HPDE6-E6E7 (cell line): ENCODE results near the gene UCK1.
A peak's percentile ranks its signal among the peaks of the same experiment; 100 is the strongest.

ENCODE experiments used
- DNase-seq: peaks from one replicate; pipeline ENCODE4 v3.0.0; 2011; ENCODE audit warnings: missing footprints; ENCODE audit errors: extremely low spot score

The UCK1 gene

GRCh38 chr9:131530920-131531832 is at the start of gene UCK1:
Gene UCK1 (minus strand): TSS chr9:131531263. CDS start chr9:131531174, 89 bp downstream.
- DNase-seq: peak; percentile 94

DNA sequence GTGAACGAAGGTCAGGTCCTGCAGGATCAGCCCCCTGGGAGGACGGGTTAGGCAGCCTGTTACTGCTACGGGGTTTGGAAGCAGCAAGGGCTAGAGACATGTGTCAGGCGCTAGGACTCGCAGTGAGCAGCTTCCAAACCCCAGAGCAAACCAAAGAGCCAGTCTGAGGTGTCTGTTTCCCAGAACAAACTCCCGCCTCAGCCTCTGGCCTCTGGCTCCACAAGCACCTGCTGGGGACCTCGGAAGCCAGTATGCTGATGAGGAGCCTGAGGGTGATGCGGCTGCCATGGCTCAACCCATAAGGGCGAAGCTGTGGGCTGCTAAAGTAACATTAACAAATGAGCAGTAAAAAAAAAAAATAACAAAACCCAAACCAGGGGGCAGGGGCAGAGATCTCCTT is 49.3 kb upstream of the UCK1 start:
- DNase-seq: no peak

GRCh38 chr9:131579789-131580211 is 48.7 kb upstream of the UCK1 start:
- no peak for DNase-seq

DNA sequence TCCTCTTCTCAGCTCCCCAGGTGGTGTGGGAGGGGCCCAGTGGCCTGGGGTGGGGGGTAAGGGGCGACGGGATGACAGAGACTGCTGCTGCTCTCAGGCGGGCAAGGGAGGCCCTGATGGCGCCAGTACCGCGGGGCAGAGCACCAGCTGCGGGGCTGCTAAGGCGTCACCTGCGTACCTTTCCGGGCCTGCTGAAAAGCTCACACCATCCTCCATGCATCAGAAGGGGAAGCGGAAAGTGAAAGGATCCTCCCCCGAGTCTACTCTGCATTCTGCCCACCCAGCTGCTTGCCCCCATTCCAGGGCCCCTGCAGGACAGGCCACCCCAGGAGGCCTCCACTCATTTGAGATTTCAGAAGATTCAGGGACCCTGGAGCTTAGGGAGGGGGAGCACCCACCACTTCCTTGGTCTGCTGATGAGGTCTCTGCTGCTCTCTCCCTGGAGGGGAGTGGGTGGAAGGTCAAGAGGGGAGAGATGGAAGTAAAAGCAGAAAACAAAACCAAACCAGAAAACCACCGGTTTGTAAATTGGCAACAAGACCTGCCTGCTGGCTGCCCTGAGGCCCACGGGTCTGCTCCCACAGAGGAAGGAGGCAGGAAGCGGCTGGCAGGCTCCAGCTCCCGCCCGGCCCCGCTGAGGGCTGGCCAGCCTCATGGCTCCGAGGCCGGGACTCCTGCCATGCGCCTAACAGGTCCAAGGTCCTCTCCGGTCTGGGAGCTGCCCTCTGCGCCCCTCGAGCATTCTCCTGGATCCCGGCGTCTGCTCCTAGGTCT is 47.9 kb upstream of the UCK1 start:
- DNase-seq: no peak

DNA sequence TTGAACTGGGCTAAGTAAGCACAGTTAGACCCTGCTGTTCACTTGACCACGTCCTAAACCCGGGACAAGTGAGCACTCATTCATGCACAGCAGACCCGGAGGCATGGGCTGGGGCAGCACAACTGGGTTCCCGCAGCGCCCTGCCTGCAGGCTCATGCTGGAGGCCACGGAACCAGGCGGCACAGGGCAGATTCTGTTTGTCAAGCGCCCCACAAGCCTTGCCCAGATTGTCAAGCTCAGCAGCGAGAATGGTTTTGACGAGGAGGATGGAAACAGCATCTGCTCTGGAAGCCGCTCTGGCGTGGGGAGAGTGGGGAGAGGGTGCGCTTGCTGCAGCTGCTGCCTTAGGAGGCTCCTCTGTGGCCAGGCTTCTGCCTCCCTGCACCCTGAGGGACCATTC is 47.0 kb upstream of the UCK1 start:
- no peak for DNase-seq

DNA sequence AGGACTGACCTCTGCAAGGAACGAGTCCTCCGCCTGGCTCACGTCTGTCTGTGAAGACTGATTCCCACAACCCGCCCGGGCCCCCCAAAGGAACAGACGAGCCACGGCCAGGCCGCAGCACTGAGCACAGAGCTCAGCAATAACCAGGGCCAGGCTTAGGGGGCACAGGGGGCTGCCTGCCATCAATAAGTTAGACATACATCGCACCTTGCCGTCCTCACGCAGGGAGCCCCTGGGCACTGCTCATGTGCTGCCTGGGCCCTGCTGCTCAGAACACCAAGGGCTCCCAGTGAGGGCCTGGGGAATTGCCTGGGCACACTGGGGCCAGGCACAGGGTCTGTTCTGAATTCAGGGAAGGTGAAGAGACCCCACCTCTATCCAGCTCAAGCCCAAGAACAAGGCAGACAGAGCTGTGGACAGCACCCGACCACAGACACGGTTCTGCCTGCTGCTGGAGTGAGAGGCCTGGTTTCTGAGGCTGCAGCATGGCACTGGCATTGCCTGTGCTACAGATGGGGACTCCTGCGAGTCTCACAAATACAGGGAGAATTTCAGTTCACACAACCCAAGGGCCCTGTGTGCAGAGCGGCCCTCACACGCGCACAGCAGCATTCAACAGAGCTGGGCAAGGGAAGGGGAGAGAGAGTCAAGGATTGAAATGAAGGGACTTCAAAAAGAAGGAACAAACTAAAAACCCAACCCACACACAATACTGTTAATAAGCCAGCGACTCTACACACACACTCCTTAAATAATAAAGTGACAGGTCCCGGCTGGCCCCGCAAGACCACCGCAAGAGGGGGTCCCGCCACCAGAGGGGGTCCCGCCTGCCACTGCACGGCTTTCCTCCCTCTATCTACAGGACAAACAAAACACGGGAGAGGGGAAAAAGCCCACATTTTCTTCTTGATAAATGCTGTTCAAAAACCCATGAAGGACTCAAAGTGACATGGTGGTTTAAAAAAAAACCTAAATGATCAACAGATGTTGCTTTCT is 46.2 kb upstream of the UCK1 start:
- DNase-seq: no peak

DNA sequence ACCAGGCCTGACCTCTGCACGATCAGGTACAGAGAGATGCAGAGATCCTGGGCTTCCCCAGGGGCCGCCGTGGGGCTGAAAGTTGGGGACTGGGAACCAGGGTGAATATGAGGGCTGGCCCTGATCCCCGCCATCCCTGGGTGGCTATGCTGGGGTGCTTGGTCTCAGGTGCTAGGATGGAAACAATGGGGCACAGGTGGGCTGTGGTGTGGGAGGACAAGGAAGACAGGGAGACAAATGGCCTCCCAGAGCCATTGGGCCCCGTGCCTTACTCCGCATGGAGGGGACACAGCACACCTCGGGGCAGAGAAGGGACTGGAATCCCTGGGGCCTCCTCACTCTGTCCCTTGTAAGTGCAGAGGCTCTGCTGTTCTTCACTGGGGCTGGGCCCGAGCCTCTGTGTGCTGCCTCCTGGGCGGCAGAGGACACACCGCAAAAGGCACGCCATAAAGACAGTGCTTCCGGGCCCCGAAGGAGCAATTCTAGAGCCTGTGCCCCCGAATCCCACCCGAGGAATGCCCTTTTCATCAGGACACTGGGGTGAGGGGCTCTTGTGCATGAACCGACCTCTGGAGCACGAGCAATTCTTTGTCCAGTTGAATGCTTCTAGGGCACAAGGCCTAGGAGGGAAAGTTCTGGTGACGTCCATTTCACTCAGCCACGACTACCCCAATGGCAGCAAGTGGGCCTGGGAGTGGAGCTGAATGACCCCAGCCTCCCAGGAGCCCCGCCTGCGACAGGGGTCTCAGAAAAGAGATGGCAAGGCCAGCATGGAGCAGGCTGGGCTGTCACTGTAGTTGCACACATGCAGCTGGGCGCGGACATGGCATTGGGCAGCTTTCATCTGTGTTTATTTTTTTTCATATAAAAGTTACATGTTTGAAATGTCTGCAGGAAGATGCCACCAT is 45.1 kb upstream of the UCK1 start:
- no peak for DNase-seq

GRCh38 chr9:131574730-131575640 is 43.9 kb upstream of the UCK1 start:
- no peak for DNase-seq

GRCh38 chr9:131567910-131568309 is 36.8 kb upstream of the UCK1 start:
- DNase-seq: no peak

DNA sequence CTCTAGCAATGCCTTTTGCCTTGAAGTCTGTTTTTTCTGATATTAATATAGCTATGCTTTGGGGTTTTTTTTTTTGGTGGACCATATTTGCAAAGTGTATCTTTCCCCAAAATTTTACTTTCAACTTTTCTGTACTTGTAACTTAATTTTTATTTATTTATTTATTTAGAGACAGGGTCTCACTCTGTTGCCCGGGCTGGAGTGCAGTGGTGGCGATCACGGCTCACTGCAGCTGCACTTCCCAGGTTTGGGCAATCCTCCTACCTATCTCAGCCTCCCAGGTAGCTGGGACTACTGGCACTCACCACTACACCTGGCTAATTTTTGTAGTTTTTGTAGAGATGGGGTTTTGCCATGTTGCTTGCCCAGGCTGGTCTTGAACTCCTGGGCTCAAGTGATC is 35.1 kb upstream of the UCK1 start:
- no peak for DNase-seq

DNA sequence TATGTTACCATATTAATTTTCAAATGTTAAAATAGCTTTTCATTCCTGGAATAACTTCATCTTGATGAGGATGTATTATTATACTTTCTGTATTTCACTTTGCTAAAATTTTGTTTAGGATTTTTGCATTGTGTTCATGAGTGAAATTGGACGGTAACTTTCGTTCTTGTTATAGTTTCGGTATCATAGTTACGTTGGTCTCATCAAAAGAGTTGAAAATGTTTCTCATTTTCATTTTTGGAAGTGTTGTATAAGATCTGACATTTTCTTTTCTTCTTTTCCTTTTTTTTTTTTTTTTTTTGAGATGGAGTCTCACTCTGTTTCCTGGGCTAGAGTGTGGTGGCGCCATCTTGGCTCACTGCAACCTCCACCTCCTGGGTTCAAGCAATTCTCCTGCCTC is 34.3 kb upstream of the UCK1 start:
- no peak for DNase-seq

- DNase-seq: no peak
These were observed 31.2 kb upstream of the UCK1 start for GRCh38 chr9:131562032-131562959.

- no peak for DNase-seq
These were observed 28.4 kb upstream of the UCK1 start for GRCh38 chr9:131559421-131560000.

GRCh38 chr9:131557855-131558548 is 26.9 kb upstream of the UCK1 start:
- DNase-seq: no peak

DNA sequence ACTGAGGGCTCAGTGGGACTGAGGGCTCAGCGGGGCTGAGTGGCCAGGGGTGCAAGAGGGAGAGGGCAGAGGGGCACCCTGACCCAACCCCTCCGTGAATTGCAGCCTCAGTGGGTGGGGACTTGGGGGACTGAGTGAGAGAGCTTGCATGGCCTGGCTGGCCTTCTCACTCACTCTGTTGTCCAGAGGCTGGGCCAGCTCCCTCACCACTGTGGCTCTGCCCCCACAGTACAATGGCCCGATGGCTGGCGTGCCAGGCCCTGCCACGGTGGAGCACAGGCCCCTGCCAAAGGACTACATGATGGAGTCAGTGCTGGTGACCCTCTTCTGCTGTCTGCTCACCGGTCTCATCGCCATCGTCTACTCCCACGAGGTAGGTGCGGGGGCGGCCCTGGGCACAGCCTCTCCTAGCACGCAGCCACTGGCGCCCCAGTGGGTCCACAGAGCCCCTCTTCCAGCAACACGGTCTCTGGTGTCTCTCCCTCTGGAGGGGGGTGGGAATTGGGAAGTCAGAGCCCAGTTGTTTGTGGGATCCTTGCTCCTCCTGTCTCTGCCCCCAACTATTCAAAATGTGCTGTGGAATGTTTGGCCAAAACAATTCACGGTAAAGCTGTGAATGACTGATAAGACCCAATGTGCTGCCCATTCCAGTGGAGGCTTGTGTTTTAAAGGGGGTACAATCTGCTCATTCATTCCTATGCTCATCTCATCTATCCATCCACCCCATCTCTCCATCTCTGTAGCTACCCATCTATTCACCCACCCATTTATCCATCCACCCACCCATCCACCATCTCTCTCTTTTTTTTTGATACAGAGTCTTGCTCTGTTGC is 25.0 kb upstream of the UCK1 start:
- DNase-seq: no peak

DNA sequence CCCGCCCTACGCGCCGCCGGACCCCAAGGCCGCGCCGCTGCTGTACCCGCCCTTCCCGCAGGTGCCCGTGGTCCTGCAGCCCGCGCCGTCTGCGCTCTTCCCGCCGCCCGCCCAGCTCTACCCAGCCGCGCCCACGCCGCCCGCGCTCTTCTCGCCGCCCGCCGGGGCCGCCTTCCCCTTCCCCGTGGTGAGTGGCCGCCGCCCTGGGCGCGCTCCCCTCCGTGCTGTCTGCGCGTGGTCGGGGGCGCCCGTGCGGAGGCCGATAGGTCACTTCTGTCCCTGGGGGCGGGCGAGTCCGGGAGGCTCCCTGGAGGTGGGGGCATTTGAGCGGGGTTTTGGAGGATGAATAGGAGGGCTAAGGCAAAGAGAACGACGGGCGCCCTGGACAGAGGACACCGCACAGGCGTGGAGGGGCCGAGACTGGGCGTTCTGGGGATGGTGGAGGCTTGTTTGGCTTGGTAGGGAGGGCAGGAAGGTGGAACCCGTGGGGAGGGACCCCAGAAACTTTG is 23.8 kb upstream of the UCK1 start:
- no peak for DNase-seq
